SK-N-SH (cell line): ENCODE results near the gene RNF8. TPM values are rescaled to one million over a fixed set of nuclear protein-coding genes. Genes with fewer than 3 reads are reported as not detected.

Experiments used
- CTCF ChIA-PET: fragments of 300-600, 350-600 bp; formaldehyde crosslinking; extraction: SDS; loops from one replicate; lab custom pipeline; 2021; lab: Yijun Ruan, JAX
- POLR2A ChIA-PET: fragments of 350-600 bp; sonication (Branson Sonifier 250); formaldehyde crosslinking; extraction: SDS; loops from one replicate; lab custom pipeline; 2020; ENCODE audit warnings: antibody characterized with exemption, inconsistent platforms; lab: Yijun Ruan, JAX
- DNase-seq: peaks from one replicate; pipeline ENCODE4 v3.0.0; 2012
- H2AFZ ChIP-seq: fragments of 200-600 bp; sonication (generic); 2 replicates; pipeline ENCODE4 v1.8.1; 2016; ENCODE audit warnings: antibody characterized with exemption, mild to moderate bottlenecking, low read depth
- H3F3A ChIP-seq: fragments of 200-600 bp; sonication (generic); replicated peaks from 2 replicates; pipeline ENCODE3; 2016; ENCODE audit warnings: antibody characterized with exemption, mild to moderate bottlenecking; ENCODE audit not compliant: insufficient read depth
- H3K27ac ChIP-seq, 2 experiments: fragments of 200-500 bp in 1 of 2; fragments of 200-600 bp in 1 of 2; sonication (Bioruptor generic) in 1 of 2; sonication (generic), shearing (Covaris generic) in 1 of 2; 2 replicates each; pipeline versions ENCODE4 v1.5.1 to v1.6.1; 2014 to 2016; ENCODE audit warnings: low read depth in 2 of 2, inconsistent platforms in 1 of 2, low read length in 1 of 2, mild to moderate bottlenecking in 1 of 2, mixed read lengths in 1 of 2
- H3K27me3 ChIP-seq: fragments of 200-600 bp; sonication (generic), shearing (Covaris generic); 2 replicates; pipeline ENCODE4 v1.6.1; 2016; ENCODE audit warnings: mixed run types; ENCODE audit not compliant: insufficient read depth
- H3K36me3 ChIP-seq, 2 experiments: fragments of 200-500 bp in 1 of 2; fragments of 200-600 bp in 1 of 2; sonication (Bioruptor generic) in 1 of 2; sonication (generic) in 1 of 2; replicated peaks in 1 of 2; 2 replicates each; pipeline versions ENCODE3 to v1.5.1; 2014 to 2016; ENCODE audit warnings: low read length in 1 of 2, mild to moderate bottlenecking in 1 of 2; ENCODE audit not compliant: insufficient read depth in 2 of 2, control insufficient read depth in 1 of 2
- H3K4me1 ChIP-seq, 2 experiments: fragments of 200-500 bp in 1 of 2; fragments of 200-600 bp in 1 of 2; sonication (Bioruptor generic) in 1 of 2; sonication (generic), shearing (Covaris generic) in 1 of 2; 2 replicates each; pipeline versions ENCODE4 v1.5.1 to v1.6.1; 2014 to 2016; ENCODE audit warnings: low read depth in 1 of 2, low read length in 1 of 2, mixed run types in 1 of 2; ENCODE audit not compliant: insufficient read depth in 2 of 2, control insufficient read depth in 1 of 2
- H3K4me2 ChIP-seq: fragments of 200-600 bp; sonication (generic), shearing (Covaris generic); 2 replicates; pipeline ENCODE4 v1.6.1; 2017; ENCODE audit warnings: mixed run types
- H3K4me3 ChIP-seq, 2 experiments: fragments of 200-500 bp in 1 of 2; fragments of 200-600 bp in 1 of 2; sonication (Bioruptor generic) in 1 of 2; sonication (generic), shearing (Covaris generic) in 1 of 2; 2 replicates each; pipeline versions ENCODE4 v1.5.1 to v1.8.1; 2014 to 2016; ENCODE audit warnings: low read depth in 2 of 2, inconsistent platforms in 1 of 2, low read length in 1 of 2, mild to moderate bottlenecking in 1 of 2, mixed read lengths in 1 of 2, moderate library complexity in 1 of 2
- H3K79me2 ChIP-seq: fragments of 200-600 bp; sonication (generic); 2 replicates; pipeline ENCODE4 v1.8.1; 2017; ENCODE audit warnings: mild to moderate bottlenecking; ENCODE audit not compliant: insufficient read depth
- H3K9ac ChIP-seq: fragments of 200-600 bp; sonication (generic); 2 replicates; pipeline ENCODE4 v1.6.1; 2017; ENCODE audit warnings: mixed run types
- H3K9me2 ChIP-seq: fragments of 200-600 bp; sonication (generic); 2 replicates; pipeline ENCODE4 v1.6.1; 2017; ENCODE audit warnings: mixed run types
- H3K9me3 ChIP-seq: fragments of 200-600 bp; sonication (generic); 2 replicates; pipeline ENCODE4 v1.6.1; 2017; ENCODE audit warnings: mixed run types, mild to moderate bottlenecking, moderate library complexity
- H4K20me1 ChIP-seq: fragments of 200-600 bp; sonication (generic); 2 replicates; pipeline ENCODE4 v1.6.1; 2017; ENCODE audit warnings: mild to moderate bottlenecking, mixed run types; ENCODE audit not compliant: insufficient read depth
- EP300 ChIP-seq, 2 experiments: IDR thresholded peaks; 2 replicates each; pipeline versions ENCODE4 v1.4.0 to v1.6.1; 2012; ENCODE audit warnings: borderline replicate concordance in 1 of 2, low read depth in 1 of 2, low read length in 1 of 2
- GATA2 ChIP-seq: sonication (generic); formaldehyde crosslinking; IDR thresholded peaks from 2 replicates; pipeline ENCODE4 v1.5.0; 2020; ENCODE audit warnings: mild to moderate bottlenecking, missing genetic modification reagents
- MEF2A ChIP-seq: IDR thresholded peaks from 2 replicates; pipeline ENCODE4 v1.4.0; 2012; ENCODE audit warnings: low read depth, borderline replicate concordance
- POLR2AphosphoS5 ChIP-seq: IDR thresholded peaks from 2 replicates; pipeline ENCODE4 v1.6.1; 2012; ENCODE audit warnings: low read depth, low read length
- RAD21 ChIP-seq: IDR thresholded peaks from 2 replicates; pipeline ENCODE4 v1.6.1; 2012; ENCODE audit warnings: mild to moderate bottlenecking, low read length
- RCOR1 ChIP-seq: fragments of 150-350 bp; IDR thresholded peaks from 2 replicates; pipeline ENCODE4 v1.6.1; 2017; ENCODE audit warnings: antibody characterized with exemption, low read length
- RFX5 ChIP-seq: IDR thresholded peaks from 2 replicates; pipeline ENCODE4 v1.6.1; 2012; ENCODE audit warnings: mild to moderate bottlenecking, improper control_type of control experiment, low read length
- SIN3A ChIP-seq: IDR thresholded peaks from 2 replicates; pipeline ENCODE4 v1.6.1; 2012; ENCODE audit warnings: low read depth, mild to moderate bottlenecking, low read length, moderate library complexity, borderline replicate concordance
- TAF1 ChIP-seq: IDR thresholded peaks from 2 replicates; pipeline ENCODE4 v1.6.1; 2012; ENCODE audit warnings: low read depth, mild to moderate bottlenecking, low read length, moderate library complexity, borderline replicate concordance
- TEAD4 ChIP-seq: IDR thresholded peaks from 2 replicates; pipeline ENCODE4 v1.4.0; 2012; ENCODE audit warnings: mild to moderate bottlenecking, borderline replicate concordance; ENCODE audit not compliant: insufficient read depth
- YY1 ChIP-seq: IDR thresholded peaks from 2 replicates; pipeline ENCODE4 v1.4.0; 2012; ENCODE audit warnings: low read depth, mild to moderate bottlenecking
- WGBS: methylation state at CpG from one replicate; pipeline ENCODE4 v1.1.6; 2017; ENCODE audit warnings: low lambda C conversion rate; 5-methylcytosine and 5-hydroxymethylcytosine counted together
- polyA plus RNA-seq, 3 experiments: library from polyadenylated mRNA; depleted of rRNA; stranded (reverse); fragments of >200 nt; gene quantifications; 2 replicates each; pipeline ENCODE4 v1.2.3, GENCODE V29; 2012
- TF ChIP-seq, protein P1 (sequence below): IDR thresholded peaks from 2 replicates; pipeline ENCODE4 v1.4.0; 2012; ENCODE audit warnings: low read depth, borderline replicate concordance
- TF ChIP-seq, protein P2 (sequence below): IDR thresholded peaks from 2 replicates; pipeline ENCODE4 v1.4.0; 2012; ENCODE audit warnings: low read depth
- TF ChIP-seq, protein P3 (sequence below): fragments of 200-600 bp; sonication (generic); IDR thresholded peaks from 2 replicates; pipeline ENCODE4 v1.6.1; 2017; ENCODE audit warnings: antibody characterized with exemption, mild to moderate bottlenecking, moderate library complexity
- TF ChIP-seq, protein P4 (sequence below): fragments of 150-350 bp; IDR thresholded peaks from 2 replicates; pipeline ENCODE4 v1.6.1; 2017; ENCODE audit warnings: antibody characterized with exemption, low read length, low read depth, borderline replicate concordance

RNF8 gene
- polyA plus RNA-seq, 1 of the 3 experiments (the other 2 are of a cell fraction) = 21.7 TPM

DNA sequence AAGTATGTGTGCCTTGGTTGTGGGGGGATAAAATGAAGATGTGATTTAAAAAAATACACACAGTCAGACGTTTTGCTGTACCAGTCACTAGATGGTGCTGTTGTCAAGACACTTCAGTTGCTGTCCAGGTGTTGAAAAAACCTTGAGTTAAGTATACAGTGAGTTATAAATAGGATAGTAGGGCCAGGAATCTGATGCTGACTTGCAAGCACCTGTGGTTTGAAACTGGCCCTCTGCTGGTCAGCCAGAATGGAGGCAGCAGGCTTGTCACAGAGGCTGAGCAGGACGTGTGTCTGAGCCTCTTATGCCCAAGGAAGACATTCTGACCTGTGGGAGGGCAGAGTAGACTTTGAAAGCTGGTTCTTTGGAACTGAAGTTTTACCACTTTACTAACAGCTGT, 27.8 kb downstream of the RNF8 start (continued):
- TF ChIP-seq, protein P1, sequence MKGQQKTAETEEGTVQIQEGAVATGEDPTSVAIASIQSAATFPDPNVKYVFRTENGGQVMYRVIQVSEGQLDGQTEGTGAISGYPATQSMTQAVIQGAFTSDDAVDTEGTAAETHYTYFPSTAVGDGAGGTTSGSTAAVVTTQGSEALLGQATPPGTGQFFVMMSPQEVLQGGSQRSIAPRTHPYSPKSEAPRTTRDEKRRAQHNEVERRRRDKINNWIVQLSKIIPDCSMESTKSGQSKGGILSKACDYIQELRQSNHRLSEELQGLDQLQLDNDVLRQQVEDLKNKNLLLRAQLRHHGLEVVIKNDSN = no peak
- TF ChIP-seq RCOR1 = no peak
- TF ChIP-seq, protein P2, sequence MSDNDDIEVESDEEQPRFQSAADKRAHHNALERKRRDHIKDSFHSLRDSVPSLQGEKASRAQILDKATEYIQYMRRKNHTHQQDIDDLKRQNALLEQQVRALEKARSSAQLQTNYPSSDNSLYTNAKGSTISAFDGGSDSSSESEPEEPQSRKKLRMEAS = no peak
- no peak for TF ChIP-seq SIN3A
- TF ChIP-seq POLR2AphosphoS5 = no peak
- no peak for TF ChIP-seq RFX5

DNA sequence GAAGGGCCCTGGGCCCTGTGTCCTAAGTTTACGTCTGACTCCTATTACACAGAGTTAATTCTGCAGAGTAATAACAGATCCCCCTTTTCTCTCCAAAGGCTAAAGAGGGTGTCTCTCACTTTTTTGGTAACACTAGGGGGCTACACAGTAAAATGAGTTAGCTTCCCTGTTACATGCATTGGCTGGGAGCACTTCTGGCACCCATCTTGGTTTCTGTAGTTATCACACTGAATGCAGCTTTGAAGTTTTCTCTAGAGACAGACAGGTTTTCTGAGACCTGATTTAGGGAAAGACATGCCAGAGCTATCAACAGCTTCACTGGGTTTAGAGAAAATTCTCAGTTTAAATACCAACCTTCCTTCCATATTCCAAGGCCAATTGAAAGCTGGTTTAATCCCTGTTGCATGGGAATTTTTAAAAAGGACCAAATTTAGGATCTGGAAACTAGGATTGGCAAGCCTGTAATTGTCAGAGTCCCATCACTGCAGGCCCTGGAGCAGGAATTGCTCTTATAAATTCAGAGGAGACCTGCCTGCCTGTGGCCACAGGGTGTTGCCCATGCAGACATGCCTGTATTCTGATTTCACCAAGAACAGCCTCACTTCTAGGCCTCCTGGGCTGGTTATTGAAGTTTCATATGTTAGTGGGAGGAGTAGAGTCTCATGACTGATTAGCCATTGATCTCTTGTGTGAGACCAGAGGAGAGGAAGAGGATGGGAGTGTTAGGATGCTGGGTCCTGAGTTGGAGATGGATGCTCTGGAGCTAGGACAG, 29.4 kb downstream of the RNF8 start:
- CTCF ChIA-PET = interaction anchor here (0.6 to 3.6 kb wide), 14 partner anchors 10 to 309 kb away, joined by 3 to 26 read pairs (median 4); no protein-coding TSS in a partner anchor
- no peaks in the 10 kb centered on the region for H4K20me1 ChIP-seq
- peak; percentile 35; the same call in 1 of the 2 replicates for TF ChIP-seq RAD21
- TF ChIP-seq, protein P1 = no peak
- TF ChIP-seq, protein P3, sequence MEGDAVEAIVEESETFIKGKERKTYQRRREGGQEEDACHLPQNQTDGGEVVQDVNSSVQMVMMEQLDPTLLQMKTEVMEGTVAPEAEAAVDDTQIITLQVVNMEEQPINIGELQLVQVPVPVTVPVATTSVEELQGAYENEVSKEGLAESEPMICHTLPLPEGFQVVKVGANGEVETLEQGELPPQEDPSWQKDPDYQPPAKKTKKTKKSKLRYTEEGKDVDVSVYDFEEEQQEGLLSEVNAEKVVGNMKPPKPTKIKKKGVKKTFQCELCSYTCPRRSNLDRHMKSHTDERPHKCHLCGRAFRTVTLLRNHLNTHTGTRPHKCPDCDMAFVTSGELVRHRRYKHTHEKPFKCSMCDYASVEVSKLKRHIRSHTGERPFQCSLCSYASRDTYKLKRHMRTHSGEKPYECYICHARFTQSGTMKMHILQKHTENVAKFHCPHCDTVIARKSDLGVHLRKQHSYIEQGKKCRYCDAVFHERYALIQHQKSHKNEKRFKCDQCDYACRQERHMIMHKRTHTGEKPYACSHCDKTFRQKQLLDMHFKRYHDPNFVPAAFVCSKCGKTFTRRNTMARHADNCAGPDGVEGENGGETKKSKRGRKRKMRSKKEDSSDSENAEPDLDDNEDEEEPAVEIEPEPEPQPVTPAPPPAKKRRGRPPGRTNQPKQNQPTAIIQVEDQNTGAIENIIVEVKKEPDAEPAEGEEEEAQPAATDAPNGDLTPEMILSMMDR = 0 out of 2 replicates have a peak, but pooled peaks have one; percentile 9
- TF ChIP-seq, all 33 proteins: peak for 2
- no peak overlapping the region for H3K4me2 ChIP-seq
- DNase-seq = peak; percentile 23
- H3K36me3 ChIP-seq = peaks cover 15 to 23% of the 10 kb centered on the region in 2 experiments
- no peaks in the 10 kb centered on the region for H3K9me3 ChIP-seq
- POLR2A ChIA-PET = interaction anchor here (0.6 kb wide), 1 partner anchor 1186 kb away, joined by 3 read pairs; no protein-coding TSS in a partner anchor
- no peaks in the 10 kb centered on the region for H3K4me1 ChIP-seq
- WGBS = 93% methylated on average over 1 of the region's 1 CpG
- H3K9me2 ChIP-seq = no peaks in the 10 kb centered on the region
- H3K9ac ChIP-seq = no peak overlapping the region
- peaks cover 3% of the 10 kb centered on the region for H3F3A ChIP-seq
- H3K27me3 ChIP-seq = no peaks in the 10 kb centered on the region
- H3K79me2 ChIP-seq = no peaks in the 10 kb centered on the region
- no peak overlapping the region for H3K27ac ChIP-seq
- H3K4me3 ChIP-seq = no peak overlapping the region
- no peak overlapping the region for H2AFZ ChIP-seq

DNA sequence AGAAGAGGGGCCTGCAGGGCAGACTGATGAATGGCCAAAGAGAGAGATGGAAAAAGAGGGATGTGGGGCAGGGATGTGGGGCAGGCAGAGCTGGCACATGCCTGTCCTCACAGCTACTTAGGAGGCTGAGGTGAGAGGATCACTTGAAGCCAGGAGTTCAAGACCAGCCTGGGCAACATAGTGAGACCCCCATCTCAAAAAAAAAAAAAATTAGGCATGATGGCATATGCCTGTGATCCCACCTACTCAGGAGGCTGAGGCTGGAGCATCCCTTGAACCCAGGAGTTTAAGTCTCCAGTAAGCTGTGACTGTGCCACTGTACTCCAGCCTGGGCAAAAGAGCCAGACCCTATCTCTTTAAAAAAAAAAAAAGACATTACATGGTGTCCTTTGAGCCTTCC, 34.8 kb downstream of the RNF8 start:
- DNase-seq = no peak
- Histone ChIP-seq H3K36me3 (peaks cover 10 to 34% of the 10 kb centered on the region in 2 experiments), H3K4me3 (no peak overlapping the region), H3F3A (peaks cover 4% of the 10 kb centered on the region), H2AFZ (no peak overlapping the region), H3K9ac (no peak overlapping the region), H3K4me2 (no peak overlapping the region), H3K4me1 (peaks cover 0 to 8% of the 10 kb centered on the region in 2 experiments; a peak in 1 of 4 replicates), H3K79me2 (no peaks in the 10 kb centered on the region), H3K27me3 (no peaks in the 10 kb centered on the region), H3K9me3 (no peaks in the 10 kb centered on the region), H4K20me1 (no peaks in the 10 kb centered on the region), H3K27ac (no peak overlapping the region), H3K9me2 (no peaks in the 10 kb centered on the region)
- CTCF ChIA-PET = interaction anchor here (1.4 kb wide), 1 partner anchor 1106 kb away, joined by 3 read pairs; no protein-coding TSS in a partner anchor
- POLR2A ChIA-PET = no interaction called here
- TF ChIP-seq TAF1 = no peak
- TF ChIP-seq, protein P1 = no peak
- no peak for TF ChIP-seq TEAD4
- no peak for TF ChIP-seq EP300 (IDR thresholded peaks at IDR 0.05; ENCODE audit: borderline replicate concordance in 1 of 2, low read depth in 1 of 2, low read length in 1 of 2)
- TF ChIP-seq POLR2AphosphoS5 = no peak
- TF ChIP-seq, protein P4, sequence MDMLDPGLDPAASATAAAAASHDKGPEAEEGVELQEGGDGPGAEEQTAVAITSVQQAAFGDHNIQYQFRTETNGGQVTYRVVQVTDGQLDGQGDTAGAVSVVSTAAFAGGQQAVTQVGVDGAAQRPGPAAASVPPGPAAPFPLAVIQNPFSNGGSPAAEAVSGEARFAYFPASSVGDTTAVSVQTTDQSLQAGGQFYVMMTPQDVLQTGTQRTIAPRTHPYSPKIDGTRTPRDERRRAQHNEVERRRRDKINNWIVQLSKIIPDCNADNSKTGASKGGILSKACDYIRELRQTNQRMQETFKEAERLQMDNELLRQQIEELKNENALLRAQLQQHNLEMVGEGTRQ = no peak
- no peak for TF ChIP-seq MEF2A
- TF ChIP-seq RCOR1 = no peak
- TF ChIP-seq GATA2 (CRISPR knock-in tag) = no peak
- TF ChIP-seq, protein P2 = no peak
- TF ChIP-seq YY1 = no peak
